Glomerular visceral epithelial cell (primary cell): ENCODE data around the gene XIRP1.

ENCODE experiments used
- DNase-seq: peaks from one replicate; pipeline ENCODE4 v3.0.0-alpha.2; 2016; ENCODE audit errors: extremely low spot score

Gene XIRP1

GRCh38 chr3:39208463-39209055 is 16.2 kb upstream of the XIRP1 start:
- DNase-seq: peak; percentile 33

- DNase-seq: no peak
Measured at GRCh38 chr3:39207361-39208186, 15.2 kb upstream of the XIRP1 start.

DNA sequence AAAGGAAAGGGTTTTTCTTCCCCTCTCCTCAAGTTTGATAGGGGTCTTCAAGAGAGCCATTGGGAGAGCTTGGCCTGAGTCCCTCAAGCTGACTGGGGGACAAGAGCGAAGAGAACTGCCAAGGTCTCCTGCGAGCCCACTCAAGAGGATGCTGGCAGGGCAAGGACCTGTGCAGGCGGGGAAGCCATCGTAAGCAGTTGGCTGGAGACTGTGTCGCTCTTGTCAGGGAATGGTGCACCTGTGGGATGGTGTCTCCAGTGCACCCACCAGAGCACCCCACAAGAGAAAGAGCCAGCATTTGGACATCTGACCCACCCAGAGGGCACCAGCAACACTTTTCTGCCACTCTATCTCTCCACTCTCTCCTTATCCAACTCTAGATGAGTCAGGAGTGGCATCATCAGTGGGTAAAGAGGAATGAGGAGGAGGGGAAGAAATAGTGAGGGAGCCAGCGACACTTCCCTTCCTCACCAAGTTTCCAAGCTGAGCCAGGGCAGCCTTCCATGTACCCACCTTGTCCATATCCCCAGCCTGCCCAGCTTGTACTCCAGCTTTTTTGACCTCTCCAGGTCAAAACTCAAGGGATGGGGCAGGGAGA is 13.6 kb upstream of the XIRP1 start:
- DNase-seq: no peak

GRCh38 chr3:39205131-39205530 is 12.7 kb upstream of the XIRP1 start:
- no peak for DNase-seq

GRCh38 chr3:39203860-39204259 is 11.5 kb upstream of the XIRP1 start:
- no peak for DNase-seq

DNA sequence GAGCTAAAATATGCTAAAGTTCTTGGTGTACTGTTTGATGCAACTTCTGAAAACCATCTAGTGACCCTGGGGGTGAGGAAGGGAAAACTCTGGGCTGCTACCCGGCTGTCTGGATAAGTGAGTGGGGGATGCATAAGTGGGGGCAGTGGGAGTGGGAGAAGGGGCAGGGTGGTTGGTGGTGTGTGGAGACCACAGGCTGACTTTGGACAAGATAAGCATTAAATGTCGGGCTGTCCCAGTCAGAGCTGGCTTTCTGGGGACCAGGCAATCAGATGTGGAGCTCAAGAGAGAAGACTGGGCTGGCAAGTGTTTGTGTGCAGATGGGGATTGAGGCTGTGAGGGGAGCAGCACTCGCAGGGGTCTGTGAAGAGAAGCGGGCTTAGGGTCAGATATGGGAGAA is 11.0 kb upstream of the XIRP1 start:
- DNase-seq: no peak

- no peak for DNase-seq
Measured at GRCh38 chr3:39202094-39202493, 9.7 kb upstream of the XIRP1 start.

- DNase-seq: no peak
Measured at GRCh38 chr3:39196671-39197356, 4.4 kb upstream of the XIRP1 start.

DNA sequence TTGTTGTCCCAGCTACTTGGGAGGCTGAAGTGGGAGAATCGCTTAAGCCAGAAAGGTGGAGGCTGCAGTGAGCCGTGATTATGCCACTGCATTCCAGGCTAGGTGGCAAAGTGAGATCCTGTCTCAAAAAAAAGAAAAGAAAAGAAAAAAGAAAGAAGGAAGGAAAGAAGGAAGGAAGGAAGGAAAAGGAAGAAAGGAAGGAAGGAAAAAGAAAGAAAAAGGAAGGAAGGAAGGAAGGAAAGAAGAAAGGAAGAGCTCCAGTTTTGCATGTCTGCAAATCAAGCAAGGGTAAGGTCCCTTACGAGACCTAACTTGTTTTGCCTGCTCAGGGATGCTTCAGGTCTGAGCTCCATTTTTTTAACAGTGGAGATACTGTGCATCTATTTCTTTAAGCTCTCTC is 3.6 kb upstream of the XIRP1 start:
- no peak for DNase-seq

- peak; percentile 60 for DNase-seq
Measured at GRCh38 chr3:39193391-39193790, 996 bp upstream of the XIRP1 start.

DNA sequence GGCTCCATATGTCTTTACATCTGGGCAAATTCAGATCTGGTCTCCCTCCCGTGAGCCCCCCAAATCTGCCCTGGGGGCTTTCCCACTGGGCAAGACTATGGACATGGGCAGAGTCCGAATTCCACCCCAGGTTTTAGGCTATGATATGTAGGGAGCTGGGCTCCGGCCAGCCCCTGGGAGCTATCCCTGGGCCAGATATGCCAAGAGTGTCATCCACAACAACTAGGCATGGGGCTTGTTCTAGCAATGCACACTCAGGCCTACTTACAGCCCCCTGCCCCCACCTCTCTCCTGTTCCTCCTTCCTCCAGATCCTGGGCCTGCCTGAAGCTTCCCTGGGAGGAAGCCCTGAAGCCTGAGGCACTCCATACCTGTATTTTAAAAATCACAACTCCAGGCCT is 622 bp downstream of the XIRP1 start:
- no peak for DNase-seq

DNA sequence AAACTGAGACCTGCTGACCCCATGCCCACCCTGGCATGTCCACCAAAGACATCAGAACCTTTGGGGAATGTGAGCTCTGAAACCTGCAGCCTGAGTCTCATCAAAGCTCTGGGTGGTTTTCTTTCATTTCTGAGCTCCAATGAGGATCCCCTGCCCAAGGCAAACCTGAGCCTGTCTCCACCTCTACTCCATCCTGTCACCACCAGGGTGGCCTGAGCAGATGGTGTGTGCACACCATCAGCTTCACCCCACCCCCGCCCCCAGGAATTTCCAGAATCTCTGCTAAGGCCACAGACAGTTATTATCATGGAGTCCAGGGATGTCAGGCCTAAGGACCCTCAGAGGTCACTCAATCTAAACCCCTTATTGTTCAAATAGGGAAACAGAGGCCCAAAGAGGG is 1.3 kb downstream of the XIRP1 start:
- DNase-seq: peak; percentile 28

GRCh38 chr3:39190281-39191025 is 1.9 kb downstream of the XIRP1 start:
- DNase-seq: no peak

DNA sequence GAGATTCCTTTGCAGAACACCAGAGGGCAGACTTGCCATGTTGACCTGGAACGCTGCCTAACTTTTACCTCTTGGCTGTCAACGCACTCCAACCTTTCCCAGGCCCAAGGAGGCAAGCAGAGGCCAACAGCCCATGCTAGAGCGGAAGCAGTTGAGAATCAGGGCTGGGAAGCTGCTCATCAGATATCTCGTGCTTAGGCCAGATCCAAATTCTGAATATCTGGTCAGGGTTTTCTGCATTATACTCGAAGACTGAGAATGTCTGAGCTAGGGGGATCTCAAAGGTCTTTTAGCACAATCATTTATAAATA is 2.5 kb downstream of the XIRP1 start:
- peak; percentile 59 for DNase-seq

- DNase-seq: no peak
Measured at GRCh38 chr3:39189150-39189958, 3.0 kb downstream of the XIRP1 start.

GRCh38 chr3:39188271-39189149 is 3.9 kb downstream of the XIRP1 start:
- no peak for DNase-seq

DNA sequence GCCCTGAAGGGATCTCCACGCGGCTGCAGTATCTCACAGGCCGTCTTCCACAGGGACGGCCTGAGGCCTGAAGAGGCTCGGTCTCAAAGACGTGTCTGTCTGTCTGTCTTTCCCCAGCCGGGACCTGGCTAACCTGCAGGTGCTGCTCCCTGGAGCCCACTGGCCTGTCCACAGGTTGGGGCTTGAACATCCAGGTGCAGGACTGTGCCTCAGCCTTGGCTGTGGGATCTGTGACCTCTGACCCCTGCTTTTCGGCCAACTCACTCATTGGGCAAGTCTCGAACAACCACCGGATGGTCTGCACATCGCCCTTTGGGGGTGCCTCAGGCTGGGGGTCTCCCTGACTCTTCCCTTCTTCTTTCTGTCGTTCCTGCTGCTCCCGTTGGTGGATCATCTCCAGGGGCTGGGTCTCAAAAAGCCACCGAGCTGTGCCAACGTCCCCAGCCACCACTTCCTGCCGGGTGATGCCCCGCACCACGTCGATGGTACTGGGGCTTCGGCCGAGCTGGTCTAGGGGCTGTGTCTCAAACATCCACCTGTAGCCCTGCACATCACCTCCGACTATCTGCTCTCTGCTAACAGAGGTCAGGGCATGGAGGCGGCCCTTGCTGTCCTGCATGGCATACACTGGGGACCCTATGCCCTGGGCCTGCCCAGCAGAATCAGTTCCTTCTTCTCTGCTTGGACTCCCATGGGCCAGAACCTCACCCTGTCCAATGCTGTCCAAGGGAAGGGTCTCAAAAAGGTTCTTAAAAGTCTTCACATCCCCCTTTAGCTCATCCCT is 4.8 kb downstream of the XIRP1 start:
- no peak for DNase-seq

DNA sequence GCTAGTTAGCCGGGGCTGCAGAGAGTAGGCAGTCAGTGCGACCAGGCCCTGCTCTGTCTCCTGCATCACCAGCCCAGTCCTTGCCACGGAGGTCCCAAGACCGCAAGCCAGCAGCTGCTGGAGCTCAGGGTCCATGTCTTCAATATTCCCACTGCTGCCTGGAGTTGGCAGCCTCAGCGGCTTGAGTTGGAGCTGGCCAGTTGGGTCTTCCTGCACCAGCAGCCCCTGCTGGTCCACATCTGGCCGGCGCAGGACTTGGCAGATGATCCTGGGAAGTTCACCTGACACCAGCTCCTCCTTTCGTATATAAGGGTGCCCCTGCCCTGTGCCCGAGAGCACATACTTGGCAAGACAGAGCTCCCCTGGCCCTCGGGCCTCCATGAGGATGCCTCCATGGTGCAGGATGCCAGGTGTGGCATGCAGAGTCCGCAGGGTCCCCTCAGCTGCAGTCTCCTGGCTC is 5.7 kb downstream of the XIRP1 start:
- no peak for DNase-seq

DNA sequence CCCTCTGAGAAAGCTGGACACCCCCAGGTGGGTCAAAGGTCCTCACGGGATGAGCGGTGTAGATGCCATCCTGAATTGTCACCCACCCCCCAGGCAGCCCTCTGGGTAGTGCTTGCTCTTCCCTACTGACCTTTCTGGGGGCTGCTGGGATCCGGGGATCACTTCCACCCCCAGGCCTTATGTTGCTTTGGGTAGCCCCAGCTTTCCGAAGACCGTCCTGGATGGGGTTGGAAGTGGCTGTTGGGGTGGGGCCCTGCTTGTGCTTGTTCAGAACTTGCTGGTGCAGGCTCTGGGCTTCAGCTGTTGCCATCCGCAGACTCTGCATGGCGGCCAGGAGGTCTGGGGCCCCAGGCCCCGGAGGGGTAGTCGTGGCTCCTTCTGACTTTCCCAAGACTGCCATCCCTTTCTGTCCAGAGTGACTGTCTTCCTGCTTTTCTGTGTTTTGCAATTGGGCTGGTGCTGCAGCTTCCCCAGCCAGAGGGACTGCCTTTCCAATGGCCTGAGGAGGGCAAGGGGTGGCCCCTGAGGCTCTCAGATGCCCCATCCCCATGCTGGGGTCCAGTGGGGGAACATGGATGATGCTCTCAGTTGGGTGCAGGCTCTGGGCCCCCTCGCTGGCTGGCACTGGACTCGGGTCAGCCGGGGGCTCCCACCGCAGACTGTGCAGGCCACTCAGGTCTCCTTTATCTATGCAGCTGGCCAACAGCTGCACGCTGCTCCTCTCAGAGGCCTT is 6.3 kb downstream of the XIRP1 start:
- no peak for DNase-seq
